ENCODE results near the gene SCP2.
"Not testable (repeated sequence)": the region's sequence is repeated elsewhere in the genome, so short reads cannot be mapped to it uniquely, and the experiment has no call there.

SCP2 gene

DNA sequence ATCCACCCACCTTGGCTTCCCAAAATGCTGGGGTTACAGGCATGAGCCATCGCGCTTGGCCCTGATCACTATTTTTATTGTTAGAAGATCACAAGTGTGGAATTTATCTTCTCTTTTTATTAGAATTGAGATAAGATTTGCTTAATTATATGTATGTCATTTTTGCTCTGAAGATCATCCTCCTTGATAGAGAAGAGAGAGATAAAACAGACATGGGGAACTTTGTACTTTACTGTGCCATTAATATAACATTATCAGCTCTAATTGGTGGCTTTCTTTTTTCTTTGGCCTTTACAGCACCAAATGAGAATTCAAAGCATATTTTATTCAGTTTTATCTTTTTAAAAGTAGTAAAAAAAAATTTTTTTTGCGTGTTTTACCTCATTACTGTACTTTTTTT lies 46.8 kb downstream of the SCP2 start:
- DNase-seq (ENCODE audit: low read depth in 2 of 2): no peak

DNA sequence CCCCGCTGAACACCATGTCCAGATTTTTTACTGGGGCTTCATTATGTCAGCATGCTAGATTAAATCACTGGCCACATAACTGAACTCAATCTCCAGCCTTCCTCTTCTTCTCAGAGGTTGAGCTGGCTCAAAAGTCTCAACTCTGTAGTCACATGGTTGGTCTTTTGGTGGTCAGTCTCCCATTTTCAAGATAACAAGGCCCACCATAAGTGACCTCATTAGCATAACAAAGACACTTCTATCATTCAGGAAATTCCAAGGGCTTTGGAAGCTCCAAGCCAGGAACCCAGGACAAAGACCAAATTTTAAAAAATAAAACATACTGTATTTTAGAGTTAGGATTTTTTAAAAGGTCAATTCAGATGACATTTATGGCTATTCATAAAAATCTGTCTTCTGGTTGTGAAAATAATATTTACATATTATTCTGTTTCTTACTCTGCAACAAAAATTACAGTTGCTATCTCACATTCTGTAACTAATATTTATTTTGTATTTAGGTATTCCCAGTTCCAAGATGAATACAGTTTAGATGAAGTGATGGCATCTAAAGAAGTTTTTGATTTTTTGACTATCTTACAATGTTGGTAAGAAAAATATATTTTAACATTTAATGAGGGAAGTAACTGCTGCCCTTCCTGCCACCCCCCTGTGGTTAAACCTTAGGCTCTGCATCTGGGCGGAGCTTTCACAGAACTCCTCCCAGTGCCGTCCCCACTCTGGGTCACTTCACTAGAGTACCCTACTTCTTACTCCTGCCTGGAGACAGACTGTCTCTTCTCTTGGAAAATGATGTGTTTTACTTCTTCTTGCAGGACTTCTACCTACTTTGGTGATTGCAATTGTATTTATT lies 49.3 kb downstream of the SCP2 start:
- DNase-seq (ENCODE audit: low read depth in 2 of 2): no peak

DNA sequence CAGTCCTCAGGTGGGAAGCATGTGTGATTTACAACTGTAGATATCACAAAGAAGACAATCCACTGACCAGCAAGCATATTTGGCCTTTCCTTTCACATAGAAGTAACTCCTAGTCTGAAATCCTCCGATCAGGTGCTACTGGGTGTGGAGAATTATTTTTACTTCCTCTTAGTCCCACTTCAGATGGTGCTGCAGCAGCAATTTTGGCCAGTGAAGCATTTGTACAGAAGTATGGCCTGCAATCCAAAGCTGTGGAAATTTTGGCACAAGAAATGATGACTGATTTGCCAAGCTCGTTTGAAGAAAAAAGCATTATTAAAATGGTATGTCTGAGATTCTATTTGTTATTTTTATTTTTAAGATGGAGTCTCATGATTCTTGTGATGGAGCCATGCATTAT lies 51.0 kb downstream of the SCP2 start:
- no peak for DNase-seq (ENCODE audit: low read depth in 2 of 2)

DNA sequence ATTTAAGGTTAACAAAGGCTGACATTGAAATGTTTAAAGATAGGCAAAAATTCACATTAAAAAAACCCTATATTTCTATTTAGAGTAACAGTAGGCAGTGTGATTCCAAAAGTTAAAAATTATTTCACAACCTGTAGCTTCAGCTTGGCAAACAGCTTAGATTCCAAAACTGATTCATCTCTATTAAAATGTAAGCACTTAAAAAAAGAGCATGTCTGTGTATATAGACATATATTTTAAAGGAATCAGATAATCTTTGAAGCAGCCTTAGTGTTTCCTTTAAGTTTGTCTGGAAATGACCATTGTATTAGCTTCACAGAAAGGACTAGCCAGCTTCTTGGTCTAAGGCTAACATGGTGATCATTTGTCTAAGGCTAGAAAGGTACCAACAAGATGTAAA lies 65.7 kb downstream of the SCP2 start:
- not testable (repeated sequence) for DNase-seq (ENCODE audit: low read depth in 2 of 2)

DNA sequence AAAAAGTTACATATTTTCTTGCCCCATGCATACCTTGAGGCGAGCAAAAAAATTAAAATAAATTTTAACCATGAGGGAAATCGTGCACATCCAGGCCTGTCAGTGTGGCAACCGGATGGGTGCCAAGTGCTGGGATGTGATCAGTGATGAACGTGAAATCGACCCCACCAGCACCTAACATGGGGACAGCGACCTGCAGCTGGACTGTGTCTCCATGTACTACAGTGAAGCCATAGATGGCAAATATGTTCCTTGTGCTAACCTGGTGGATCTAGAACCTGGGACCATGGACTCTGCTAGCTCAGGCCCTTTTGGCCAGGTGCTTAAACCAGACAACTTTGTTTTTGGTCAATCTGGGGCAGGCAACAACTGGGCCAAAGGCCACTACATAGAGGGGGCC lies 67.6 kb downstream of the SCP2 start:
- DNase-seq (ENCODE audit: low read depth in 2 of 2): no peak

DNA sequence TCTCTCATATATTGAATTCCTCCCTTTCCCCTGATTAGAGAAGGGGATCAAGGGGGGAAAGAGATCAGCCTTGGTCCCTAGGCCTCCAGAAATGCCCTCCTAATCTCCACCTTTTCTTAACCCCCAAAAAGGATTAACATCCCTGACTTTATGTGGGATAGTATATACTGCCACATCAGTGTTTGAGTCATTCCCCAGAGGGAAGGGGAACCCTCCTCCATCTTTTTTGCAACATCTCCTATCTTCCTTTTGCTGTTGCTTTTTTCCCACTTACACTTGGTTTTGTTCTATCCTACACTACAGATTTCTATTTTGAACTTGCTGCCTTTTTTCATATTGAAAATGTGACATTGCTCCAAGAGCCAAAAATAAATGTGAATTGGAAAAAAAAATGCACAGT lies 69.6 kb downstream of the SCP2 start:
- DNase-seq (ENCODE audit: low read depth in 2 of 2): no peak

DNA sequence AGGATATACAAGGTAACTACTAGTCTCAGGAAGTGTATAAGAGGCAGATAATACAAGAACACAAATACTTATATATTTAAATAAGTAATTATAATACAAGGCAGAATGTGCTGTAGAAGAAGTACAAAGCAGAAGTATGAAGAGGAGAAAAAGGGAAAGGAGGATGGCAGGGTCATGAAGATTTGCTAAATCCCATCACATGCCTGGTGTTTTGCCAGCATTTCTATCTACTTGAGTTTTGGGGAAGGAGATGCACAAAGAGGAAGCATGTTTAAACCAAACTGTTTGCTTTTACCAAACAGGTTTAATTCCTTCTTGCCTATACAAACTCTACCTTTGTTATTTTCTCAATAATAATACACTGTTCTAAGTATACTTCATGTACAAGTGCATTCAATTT lies 74.1 kb downstream of the SCP2 start:
- no peak for DNase-seq (ENCODE audit: low read depth in 2 of 2)

DNA sequence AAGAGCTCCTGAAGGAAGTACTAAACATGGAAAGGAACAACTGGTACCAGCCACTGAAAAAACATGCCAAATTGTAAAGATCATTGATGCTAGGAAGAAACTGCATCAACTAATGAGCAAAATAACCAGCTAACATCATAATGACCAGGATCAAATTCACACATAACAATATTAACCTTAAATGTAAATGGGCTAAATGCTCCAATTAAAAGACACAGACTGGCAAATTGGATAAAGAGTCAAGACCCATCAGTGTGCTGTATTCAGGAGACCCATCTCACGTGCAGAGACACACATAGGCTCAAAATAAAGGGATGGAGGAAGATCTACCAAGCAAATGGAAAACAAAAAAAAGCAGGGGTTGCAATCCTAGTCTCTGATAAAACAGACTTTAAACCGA lies 79.5 kb downstream of the SCP2 start:
- not testable (repeated sequence) for DNase-seq (ENCODE audit: low read depth in 2 of 2)

DNA sequence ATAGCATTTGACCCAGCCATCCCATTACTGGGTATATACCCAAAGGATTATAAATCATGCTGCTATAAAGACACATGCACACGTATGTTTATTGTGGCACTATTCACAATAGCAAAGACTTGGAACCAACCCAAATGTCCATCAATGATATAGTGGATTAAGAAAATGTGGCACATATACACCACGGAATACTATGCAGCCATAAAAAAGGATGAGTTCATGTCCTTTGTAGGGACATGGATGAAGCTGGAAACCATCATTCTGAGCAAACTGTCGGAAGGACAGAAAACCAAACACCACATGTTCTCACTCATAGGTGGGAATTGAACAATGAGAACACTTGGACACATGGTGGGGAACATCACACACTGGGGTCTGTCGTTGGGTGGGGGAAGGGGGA lies 83.2 kb downstream of the SCP2 start:
- DNase-seq (ENCODE audit: low read depth in 2 of 2): not testable (repeated sequence)

DNA sequence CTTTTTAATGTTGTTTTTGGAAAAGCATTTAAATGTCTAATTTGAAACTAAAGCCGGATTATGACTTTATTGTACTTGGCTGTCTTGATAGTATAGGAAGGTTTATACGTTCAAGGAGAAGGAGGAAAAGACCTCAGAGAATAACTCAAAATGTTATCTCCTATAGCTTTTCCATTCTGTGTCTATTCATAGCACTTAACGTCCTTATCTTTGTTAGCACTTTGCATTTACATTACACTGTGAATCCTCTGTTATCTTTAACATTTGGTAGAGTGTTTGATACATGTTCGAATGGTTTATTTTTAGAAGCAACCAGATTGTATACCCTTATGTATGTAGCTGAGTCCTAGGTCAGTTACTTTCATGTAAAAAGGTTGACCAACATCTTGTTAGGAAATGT lies 84.1 kb downstream of the SCP2 start:
- no peak for DNase-seq (ENCODE audit: low read depth in 2 of 2)

DNA sequence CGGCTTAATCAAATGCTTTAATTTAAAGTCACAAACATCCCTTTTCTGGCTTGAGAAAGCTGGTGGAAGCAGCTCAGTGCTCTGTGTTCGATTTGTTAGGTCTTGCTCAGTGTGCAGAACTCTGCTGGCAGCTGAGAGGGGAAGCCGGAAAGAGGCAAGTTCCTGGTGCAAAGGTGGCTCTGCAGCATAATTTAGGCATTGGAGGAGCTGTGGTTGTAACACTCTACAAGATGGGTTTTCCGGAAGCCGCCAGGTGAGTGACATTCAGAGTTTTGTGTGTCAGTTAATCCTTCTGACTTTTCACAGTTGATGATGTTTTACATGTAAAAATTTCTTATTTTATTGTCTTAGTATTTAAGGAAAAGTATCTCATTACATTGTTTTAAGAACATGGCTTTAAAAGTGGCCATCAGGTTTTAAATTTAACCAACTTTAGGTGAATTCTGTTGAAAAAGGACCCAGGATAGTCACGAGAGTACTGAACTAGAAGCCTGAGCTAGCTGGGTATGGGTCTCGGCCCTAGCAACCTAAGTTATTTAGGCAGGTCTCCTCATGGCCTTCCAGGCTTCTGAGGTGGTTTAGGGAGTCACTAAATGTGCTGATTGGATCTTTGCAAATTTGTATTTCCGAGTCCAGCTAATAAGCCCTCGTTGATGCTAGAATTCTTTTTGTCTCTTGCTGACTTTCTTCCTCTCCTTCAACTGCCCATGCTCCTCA lies 87.9 kb downstream of the SCP2 start:
- peak; percentile 50 to 65 for DNase-seq (ENCODE audit: low read depth in 2 of 2)

DNA sequence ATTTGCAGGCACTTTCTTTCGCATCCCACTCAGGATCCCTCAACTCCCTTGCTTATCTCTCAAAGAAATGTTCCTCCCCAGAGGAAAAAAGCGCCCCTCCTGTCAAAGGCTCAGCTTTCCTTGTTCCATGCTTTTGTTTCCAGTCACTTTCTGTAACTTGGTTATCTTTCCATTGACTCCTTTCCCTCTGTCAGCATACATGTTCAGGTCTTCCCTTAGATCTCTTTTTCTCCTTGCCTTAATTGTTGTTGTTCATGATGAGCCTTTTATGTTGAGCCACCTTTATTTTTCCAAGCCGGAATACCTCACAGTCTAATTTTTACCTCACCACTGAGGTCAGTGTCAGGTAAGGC lies 88.4 kb downstream of the SCP2 start:
- no peak for DNase-seq (ENCODE audit: low read depth in 2 of 2)

DNA sequence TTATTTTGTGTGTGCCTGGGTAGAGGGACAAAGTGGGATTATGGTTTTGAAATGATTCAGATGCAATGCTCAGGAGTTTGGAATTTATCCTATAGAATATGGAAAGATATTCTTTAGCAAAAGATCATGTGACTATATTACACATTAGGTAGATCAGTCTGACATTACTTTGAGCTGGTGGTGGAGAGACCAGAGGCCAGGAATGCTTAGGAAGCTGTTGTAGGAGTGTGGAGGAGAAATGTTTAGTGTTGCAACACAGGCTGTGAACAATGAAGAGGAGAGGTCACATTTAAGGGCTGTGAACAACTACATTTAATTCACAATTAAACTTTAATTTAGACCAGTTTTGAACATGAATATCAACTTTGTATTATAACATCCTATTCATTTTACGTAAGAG lies 89.6 kb downstream of the SCP2 start:
- no peak for DNase-seq (ENCODE audit: low read depth in 2 of 2)

DNA sequence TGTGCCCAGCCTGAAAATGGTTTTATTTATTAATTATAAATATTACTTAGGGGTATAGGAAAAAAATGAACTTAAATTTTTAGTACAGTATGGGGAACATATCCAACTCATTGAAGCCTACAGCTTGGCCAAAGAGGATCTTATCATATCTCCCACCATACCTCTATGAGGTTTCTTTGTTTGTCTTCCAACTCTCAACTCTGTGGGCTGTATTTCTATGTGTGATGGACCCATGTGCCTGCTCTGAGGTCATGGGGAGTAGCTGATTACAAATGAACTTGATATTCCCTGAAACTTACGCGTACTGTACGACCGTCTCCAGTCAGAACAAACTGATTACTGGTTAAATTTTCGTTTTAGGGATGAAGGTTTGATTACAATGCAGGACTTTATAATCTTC lies 93.5 kb downstream of the SCP2 start:
- no peak for DNase-seq (ENCODE audit: low read depth in 2 of 2)

DNA sequence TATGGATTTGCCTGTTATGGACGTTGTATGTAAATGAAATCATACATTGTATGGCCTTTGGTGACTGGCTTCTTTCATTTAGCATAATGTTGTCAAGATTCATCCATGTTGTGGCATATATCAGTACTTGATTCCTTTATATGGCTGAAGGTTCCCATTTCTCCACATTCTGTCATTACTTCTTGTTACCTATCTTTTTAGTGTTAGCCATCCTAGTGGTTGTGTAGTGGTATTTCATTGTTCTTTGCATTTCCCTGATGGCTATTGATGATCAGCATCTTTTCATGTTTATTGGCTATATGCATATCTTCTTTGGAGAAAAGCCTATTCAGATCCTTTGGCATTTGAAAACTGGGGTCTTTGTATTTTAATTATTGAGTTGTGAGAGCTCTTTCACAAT lies 95.1 kb downstream of the SCP2 start:
- no peak for DNase-seq (ENCODE audit: low read depth in 2 of 2)

DNA sequence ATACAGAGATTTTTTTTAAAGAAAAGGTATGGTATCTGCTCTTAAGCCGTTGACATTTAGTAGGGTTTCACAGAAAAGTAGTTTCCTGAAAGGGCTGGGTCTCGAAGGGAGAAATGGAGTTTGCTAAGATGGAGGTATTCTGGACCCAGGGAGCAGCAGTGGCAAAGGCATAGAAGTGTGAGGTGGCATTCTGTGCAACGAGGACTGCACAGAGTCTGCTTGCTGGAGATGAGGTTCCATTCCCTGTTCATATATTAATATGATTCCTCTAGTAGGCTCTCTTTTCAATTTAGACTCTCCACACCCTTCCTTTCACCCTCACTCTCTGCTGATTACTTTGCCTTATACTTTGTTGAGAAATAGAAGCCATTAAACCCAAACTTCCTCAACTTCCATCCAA lies 96.5 kb downstream of the SCP2 start:
- no peak for DNase-seq (ENCODE audit: low read depth in 2 of 2)

DNA sequence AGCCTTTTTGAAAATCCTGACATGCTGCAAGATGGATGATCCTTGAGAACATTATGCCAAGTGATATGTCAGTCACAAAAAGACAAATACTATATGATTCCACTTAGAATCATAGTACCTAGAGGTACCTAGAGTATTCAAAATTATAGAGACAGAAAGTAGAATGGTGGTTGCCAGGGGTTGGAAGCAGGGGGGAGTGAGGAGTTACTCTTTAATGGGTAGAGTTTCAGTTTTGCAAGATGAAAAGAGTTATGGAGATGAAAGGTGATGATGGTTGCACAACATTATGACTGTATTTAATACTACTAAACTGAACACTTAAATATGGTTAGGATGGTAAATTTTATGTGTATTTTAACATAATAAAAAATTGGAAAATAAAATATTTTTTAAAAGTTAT lies 97.0 kb downstream of the SCP2 start:
- no peak for DNase-seq (ENCODE audit: low read depth in 2 of 2)

DNA sequence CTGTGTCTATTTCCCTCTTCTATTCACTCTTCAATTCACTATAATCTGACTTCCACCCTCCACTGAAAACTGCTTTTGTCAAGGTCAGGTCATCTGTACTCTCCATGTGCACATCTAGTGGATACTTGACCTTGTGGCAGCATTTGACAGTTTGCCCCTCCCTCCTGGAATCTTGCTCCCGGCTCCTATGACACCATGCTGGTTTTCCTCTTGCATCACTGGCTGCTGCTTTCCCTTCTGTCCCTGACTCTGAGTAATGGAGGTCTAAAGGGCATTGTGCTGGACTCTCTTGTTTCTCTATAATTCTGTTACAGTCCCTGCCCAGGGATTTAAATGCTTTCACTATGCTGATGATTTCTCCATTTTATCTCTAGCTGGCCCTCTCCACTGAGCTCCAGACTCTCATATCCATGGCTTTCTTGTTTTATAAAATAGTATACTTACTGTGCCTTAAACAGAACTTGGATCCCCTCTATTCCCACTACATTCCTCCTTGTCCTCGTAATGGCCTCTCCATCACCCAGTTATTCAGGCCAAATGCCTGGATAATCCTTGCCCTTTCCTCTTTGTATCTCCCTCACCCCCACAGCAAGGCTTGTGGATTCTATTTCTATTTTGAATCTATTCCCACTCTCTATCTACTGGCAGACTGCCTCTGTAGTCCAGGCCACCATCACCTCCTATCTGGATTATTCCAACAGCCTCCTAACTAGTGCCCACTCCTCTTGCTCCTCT lies 98.1 kb downstream of the SCP2 start:
- no peak for DNase-seq (ENCODE audit: low read depth in 2 of 2)

DNA sequence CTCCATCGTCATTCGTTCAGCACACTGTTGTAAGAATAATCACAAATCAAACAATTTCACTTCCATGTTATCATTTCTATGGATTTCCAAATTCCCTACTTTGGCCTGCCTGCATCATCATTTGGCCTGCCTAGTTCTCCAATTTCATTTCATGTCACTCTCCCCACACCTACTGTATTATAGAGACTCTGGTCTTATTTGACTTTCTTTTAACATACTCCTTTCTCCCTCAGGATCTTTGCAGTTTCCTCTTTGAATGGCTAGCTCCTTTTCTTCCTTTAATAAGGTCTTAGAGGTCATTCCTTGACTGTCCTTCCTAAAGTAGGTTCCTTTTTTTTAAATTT lies 98.7 kb downstream of the SCP2 start:
- no peak for DNase-seq (ENCODE audit: low read depth in 2 of 2)

DNA sequence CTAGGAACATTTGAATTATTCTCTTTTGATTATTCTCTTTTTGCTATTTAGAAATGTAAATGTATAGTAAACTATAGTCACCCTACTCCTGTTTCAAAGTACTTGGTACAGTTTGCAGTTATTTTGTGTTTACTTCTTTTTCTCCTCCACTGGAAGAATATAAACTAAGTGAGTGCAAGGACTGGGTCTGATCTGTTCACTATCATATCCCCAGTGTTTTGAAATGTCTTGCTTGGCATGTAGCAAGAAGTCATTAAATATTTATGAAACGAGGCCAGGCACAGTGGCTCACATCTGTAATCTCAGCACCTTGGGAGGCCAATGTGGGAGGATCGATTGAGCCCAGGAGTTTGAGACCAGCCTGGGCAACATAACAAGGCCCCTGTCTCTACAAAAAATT lies 99.2 kb downstream of the SCP2 start:
- no peak for DNase-seq (ENCODE audit: low read depth in 2 of 2)

DNA sequence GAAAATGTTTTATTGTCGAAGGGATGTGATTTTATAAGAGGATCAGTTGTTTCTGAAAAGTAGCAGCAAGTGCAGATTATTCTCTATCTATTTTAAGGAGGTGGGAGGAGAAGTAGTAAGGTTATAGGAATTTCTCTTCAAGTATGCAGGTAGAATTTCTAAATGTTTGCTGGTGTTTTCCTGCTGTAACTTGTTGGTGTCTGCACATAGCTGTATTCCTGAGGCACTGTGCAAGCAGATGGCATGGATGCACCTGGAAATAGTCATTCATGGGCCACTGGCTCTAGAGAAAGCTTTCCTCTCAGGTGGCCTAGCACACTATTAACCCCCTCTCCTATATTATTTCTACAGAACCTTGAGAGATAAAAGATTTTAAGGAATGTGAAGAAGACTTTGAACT lies 104.7 kb downstream of the SCP2 start:
- DNase-seq (ENCODE audit: low read depth in 2 of 2): no peak

DNA sequence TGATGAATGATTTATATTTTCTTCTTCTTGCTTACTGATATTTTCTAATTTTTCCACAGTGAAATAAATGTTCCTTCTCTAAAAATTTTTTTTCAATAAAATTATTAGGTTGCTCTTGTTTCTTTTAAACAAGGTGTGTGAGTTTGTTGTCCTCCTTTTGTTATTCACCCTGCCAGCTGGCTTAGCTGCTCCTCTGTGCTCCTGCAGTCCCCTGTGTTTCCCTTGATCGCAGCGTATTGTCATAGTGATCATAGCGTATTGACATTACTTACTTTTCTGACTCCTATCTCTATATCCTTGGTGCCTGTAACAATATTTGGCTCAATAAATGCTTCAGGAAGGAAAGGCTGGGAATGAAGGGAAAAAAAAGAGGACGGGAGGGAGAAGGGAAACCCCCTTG lies 110.1 kb downstream of the SCP2 start:
- DNase-seq (ENCODE audit: low read depth in 2 of 2): no peak

DNA sequence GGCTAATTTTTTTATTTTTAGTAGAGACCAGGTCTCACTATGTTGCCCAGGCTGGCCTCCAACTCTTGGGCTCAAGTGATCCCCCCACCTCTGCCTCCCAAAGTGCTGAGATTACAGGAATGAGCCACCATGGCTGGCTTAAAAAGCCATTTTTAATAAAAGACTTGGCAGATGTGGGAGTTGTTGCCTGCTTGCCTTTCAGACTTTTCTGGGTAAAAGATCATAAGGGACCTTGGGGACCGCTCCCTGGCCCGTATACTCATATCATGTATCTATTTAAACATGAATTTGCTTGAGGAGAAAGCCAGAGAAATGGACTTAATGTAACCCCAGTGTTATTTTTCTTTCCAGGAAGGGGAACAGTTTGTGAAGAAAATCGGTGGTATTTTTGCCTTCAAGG lies 111.5 kb downstream of the SCP2 start:
- DNase-seq (ENCODE audit: low read depth in 2 of 2): no peak
